ENCODE results near the gene NECTIN1.

Gene NECTIN1

DNA sequence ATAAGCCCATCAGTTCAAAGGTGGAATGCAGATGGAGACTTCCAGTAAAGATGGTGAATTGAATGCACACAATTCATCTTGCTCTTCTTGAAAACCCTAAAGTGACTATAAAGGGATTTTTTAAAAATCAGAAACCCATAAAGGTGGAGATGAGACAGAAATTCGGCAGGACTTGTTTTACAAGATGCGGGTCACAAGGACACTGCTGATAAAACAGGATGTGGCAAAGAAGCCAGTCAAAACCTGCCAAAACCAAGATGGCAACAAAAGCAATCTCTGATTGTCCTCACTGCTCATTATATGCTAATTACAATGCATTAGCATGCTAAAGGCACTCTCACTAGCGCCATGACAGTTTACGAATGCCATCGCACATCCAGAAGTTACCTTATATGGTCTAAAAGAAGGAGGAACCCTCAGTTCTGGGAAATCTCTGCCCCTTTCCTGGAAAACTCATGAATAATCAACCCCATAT, 137.1 kb downstream of the NECTIN1 start:
- TF ChIP-seq ZFP30 (CRISPR knock-in tag; IDR thresholded peaks at IDR 0.05) = no peak

GRCh38 chr11:119590651-119591351, 138.2 kb downstream of the NECTIN1 start:
- ATAC-seq = no peak
- TF ChIP-seq ZFP30 (CRISPR knock-in tag; IDR thresholded peaks at IDR 0.05) (no peak), TOX (CRISPR knock-in tag; IDR thresholded peaks at IDR 0.05; ENCODE audit: borderline replicate concordance) (no peak), ARNTL (CRISPR knock-in tag; IDR thresholded peaks at IDR 0.05; ENCODE audit: borderline replicate concordance, low read depth) (no peak), ESRRG (CRISPR knock-in tag; IDR thresholded peaks at IDR 0.05) (no peak), TSHZ2 (CRISPR knock-in tag; IDR thresholded peaks at IDR 0.05) (no peak), SNAI2 (CRISPR knock-in tag; IDR thresholded peaks at IDR 0.05) (no peak), ISL1 (CRISPR knock-in tag; IDR thresholded peaks at IDR 0.05) (no peak), ZNF8 (CRISPR knock-in tag; IDR thresholded peaks at IDR 0.05) (no peak), TCF4 (CRISPR knock-in tag; IDR thresholded peaks at IDR 0.05; ENCODE audit: borderline replicate concordance) (no peak), RARB (CRISPR knock-in tag; IDR thresholded peaks at IDR 0.05) (no peak), ZNF70 (CRISPR knock-in tag; IDR thresholded peaks at IDR 0.05) (no peak), ZFP3 (CRISPR knock-in tag; IDR thresholded peaks at IDR 0.05) (no peak), BACH2 (CRISPR knock-in tag; IDR thresholded peaks at IDR 0.05; ENCODE audit: borderline replicate concordance) (no peak), OSR1 (CRISPR knock-in tag; IDR thresholded peaks at IDR 0.05) (no peak), ZNF565 (CRISPR knock-in tag; conservative IDR thresholded peaks at IDR 0.05; ENCODE audit: low read depth) (no peak)
- TF ChIP-seq, protein P1, sequence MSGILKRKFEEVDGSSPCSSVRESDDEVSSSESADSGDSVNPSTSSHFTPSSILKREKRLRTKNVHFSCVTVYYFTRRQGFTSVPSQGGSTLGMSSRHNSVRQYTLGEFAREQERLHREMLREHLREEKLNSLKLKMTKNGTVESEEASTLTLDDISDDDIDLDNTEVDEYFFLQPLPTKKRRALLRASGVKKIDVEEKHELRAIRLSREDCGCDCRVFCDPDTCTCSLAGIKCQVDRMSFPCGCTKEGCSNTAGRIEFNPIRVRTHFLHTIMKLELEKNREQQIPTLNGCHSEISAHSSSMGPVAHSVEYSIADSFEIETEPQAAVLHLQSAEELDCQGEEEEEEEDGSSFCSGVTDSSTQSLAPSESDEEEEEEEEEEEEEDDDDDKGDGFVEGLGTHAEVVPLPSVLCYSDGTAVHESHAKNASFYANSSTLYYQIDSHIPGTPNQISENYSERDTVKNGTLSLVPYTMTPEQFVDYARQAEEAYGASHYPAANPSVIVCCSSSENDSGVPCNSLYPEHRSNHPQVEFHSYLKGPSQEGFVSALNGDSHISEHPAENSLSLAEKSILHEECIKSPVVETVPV (CRISPR knock-in tag; IDR thresholded peaks at IDR 0.05) = no peak
- TF ChIP-seq, protein P2, sequence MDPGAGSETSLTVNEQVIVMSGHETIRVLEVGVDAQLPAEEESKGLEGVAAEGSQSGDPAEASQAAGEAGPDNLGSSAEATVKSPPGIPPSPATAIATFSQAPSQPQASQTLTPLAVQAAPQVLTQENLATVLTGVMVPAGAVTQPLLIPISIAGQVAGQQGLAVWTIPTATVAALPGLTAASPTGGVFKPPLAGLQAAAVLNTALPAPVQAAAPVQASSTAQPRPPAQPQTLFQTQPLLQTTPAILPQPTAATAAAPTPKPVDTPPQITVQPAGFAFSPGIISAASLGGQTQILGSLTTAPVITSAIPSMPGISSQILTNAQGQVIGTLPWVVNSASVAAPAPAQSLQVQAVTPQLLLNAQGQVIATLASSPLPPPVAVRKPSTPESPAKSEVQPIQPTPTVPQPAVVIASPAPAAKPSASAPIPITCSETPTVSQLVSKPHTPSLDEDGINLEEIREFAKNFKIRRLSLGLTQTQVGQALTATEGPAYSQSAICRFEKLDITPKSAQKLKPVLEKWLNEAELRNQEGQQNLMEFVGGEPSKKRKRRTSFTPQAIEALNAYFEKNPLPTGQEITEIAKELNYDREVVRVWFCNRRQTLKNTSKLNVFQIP (CRISPR knock-in tag; IDR thresholded peaks at IDR 0.05; ENCODE audit: borderline replicate concordance, low read depth) = no peak
- TF ChIP-seq, protein P3, sequence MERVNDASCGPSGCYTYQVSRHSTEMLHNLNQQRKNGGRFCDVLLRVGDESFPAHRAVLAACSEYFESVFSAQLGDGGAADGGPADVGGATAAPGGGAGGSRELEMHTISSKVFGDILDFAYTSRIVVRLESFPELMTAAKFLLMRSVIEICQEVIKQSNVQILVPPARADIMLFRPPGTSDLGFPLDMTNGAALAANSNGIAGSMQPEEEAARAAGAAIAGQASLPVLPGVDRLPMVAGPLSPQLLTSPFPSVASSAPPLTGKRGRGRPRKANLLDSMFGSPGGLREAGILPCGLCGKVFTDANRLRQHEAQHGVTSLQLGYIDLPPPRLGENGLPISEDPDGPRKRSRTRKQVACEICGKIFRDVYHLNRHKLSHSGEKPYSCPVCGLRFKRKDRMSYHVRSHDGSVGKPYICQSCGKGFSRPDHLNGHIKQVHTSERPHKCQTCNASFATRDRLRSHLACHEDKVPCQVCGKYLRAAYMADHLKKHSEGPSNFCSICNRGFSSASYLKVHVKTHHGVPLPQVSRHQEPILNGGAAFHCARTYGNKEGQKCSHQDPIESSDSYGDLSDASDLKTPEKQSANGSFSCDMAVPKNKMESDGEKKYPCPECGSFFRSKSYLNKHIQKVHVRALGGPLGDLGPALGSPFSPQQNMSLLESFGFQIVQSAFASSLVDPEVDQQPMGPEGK (CRISPR knock-in tag; IDR thresholded peaks at IDR 0.05; ENCODE audit: borderline replicate concordance) = no peak

More for the DNA sequence above, 137.1 kb downstream of the NECTIN1 start:
- no peak for ATAC-seq

GRCh38 chr11:119589001-119589400, 140.0 kb downstream of the NECTIN1 start:
- TF ChIP-seq, protein P3 (CRISPR knock-in tag; IDR thresholded peaks at IDR 0.05; ENCODE audit: borderline replicate concordance) = no peak
- TF ChIP-seq ESRRG (CRISPR knock-in tag; IDR thresholded peaks at IDR 0.05) = no peak
- no peak for TF ChIP-seq ZFP3 (CRISPR knock-in tag; IDR thresholded peaks at IDR 0.05)
- no peak for TF ChIP-seq CSDC2 (CRISPR knock-in tag; IDR thresholded peaks at IDR 0.05)
- ATAC-seq = no peak

Data from SK-N-SH treated with all-trans-retinoic acid at 6 μM for 48 hours (cell line).